EL (cell line): ENCODE results near the gene SIRT4.

ENCODE experiments used
- DNase-seq: peaks from one replicate; pipeline ENCODE4 v3.0.0-alpha.2; 2016

SIRT4 gene

DNA sequence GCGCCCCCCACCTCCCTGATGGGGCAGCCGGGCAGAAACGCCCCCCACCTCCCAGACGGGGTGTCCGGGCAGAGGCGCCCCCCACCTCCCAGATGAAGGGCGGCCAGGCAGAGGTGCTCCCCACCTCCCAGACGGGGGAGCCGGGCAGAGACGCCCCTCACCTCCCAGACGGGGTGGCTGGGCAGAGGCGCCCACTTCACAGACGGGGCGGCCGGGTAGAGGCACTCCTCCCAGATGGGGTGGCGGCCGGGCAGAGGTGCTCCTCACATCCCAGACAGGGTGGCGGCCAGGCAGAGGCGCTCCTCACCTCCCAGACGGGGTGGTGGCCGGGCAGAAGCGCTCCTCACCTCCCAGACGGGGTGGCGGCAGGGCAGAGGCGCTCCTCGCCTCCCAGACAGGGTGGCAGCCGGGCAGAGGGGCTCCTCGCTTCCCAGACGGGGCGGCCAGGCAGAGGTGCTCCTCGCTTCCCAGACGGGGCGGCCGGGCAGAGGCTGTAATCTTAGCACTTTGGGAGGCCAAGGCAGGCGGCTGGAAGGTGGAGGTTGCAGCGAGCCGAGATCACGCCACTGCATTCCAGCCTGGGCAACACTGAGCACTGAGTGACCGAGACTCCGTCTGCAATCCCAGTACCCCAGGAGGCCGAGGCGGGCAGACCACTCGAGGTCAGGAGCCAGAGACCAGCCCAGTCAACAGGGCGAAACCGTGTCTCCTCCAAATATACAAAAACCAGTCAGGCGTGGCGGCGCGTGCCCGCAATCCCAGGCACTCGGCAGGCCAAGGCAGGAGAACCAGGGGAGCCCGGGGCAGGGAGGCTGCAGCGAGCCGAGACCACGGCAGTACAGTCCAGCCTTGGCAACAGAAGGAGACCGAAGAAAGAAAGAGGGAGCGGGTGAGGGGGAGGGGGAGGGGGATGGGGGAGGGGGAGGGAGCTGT, 23.7 kb upstream of the SIRT4 start:
- DNase-seq: no peak

DNA sequence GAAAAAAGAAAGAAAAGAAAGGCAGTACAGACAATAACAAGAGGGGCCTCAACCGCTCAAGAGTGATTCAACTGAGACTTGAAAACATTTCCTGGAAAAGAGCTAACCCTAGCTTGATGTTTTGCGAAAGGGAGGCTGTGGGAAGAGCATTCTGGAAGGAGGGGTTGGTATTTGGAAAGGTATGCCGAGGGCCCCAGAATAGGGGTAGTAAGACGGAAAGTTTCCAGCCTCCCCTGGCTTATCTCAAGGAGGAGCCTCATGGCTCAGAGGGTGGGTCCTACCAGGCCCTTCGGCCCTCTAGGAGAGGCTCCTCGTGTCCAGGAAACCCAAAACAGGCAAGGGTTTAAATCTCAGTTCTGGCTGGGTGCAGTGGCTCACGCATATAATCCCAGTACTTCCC, 18.8 kb upstream of the SIRT4 start:
- DNase-seq: no peak

DNA sequence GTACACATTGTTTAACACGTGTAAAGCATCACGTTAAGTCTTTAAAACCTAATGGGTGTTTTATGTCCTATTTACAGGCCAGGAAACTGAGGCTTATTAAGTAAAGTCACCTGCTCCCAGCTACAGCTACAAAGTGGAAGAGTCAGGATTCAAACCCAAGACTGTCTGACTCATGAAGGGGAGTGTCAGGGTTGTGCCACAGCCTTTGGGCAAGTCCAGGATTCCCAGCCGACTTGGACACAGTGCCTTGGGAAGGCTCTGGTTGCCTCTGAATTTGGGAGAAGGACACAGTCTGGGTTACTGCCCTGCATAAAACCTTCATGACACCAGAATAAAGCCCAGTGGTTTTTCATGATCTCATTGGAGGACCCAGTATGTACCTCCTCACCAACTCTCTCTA, 17.7 kb upstream of the SIRT4 start:
- DNase-seq: no peak

DNA sequence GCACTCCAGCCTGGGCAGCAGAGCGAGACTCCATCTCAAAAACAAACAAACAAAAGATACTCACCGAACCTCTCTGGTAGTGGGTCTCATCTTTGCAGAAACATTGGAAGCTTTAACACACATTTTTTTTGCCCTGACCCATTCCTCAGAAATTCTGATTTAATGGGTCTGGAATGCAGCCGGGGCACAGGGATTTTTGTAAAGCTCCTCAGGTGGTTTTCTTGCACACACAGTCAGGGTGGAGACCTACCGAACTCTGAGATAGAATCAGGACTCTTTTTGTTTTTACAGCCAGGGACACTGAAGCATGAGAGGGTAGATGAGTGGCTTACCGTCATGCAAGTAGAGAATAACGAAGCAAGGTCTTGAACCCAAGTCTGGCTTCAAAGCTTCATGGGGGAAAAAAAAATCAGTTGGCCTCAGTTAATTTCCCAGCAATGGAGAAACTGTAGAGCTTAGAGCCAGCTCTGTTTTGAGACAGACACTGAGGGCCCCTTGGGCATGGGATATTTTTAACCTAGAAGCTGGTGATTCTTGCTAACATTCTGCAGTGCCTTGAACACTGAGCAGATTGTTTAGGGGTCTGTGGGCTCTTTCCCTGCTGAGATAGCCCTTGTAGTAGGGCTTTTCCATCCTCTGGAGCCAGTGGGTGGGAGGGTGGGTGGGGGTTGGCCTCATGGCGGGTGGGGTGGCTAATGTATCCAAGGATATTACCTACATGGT, 15.2 kb upstream of the SIRT4 start:
- peak; percentile 56 for DNase-seq

DNA sequence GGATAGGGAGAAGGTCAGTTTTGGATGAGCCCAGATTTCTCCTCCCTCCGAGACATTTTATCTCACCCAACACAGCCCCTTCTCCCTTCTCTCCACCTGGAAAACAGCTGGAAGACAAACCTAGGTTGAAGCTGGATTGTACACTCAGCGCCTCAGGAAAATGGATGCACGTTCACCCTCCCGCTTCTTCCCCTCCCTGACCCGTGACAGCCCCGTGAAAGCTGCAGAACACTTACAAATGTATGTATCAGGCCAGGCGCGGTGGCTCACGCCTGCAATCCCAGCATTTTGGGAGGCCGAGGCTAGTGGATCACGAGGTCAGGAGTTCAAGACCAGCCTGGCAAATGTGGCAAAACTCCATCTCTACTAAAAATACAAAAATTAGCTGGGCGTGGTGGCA, 14.6 kb upstream of the SIRT4 start:
- DNase-seq: no peak

DNA sequence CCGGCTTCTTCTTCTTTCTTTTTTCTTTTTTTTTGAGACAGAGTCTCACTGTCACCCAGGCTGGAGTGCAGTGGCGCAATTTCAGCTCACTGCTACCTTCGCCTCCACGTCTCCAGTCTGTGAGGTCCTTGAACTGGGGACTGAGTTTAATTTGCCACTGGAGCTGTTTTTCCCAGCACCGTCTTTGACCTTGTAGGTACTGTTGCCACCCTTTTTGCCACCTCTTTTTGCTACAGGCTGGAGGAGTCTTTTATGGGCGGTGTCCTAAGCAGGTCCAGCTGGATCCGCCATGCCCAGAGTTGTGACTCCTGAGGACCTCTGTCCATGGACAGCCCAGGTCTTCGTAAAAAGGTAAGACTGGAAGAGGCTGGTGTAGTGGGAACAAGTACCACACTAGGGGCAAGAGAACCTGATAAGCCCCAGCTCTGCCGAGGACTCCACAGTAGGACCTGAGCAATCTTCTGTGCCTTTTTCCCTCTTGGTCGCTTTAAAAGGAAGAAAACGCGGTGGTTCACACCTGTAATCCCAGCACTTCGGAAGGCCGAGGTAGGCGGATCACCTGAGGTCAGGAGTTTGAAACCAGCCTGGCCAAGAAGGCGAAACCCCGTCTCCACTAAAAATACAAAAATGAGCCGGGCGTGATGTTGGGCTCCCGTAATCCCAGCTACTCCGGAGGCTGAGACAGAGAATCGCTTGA, 11.4 kb upstream of the SIRT4 start:
- DNase-seq: no peak

DNA sequence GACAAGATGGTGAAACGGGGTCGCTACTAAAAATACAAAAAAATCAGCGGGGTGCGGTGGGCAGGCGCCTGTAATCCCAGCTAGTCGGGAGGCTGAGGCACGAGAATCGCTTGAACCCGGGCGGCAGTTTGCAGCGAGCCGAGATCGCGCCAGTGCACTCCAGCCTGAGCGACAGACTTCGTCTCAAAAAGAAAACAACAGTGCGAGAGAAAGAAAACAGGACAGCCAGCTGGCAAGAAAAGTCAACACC, 9.8 kb upstream of the SIRT4 start:
- no peak for DNase-seq

DNA sequence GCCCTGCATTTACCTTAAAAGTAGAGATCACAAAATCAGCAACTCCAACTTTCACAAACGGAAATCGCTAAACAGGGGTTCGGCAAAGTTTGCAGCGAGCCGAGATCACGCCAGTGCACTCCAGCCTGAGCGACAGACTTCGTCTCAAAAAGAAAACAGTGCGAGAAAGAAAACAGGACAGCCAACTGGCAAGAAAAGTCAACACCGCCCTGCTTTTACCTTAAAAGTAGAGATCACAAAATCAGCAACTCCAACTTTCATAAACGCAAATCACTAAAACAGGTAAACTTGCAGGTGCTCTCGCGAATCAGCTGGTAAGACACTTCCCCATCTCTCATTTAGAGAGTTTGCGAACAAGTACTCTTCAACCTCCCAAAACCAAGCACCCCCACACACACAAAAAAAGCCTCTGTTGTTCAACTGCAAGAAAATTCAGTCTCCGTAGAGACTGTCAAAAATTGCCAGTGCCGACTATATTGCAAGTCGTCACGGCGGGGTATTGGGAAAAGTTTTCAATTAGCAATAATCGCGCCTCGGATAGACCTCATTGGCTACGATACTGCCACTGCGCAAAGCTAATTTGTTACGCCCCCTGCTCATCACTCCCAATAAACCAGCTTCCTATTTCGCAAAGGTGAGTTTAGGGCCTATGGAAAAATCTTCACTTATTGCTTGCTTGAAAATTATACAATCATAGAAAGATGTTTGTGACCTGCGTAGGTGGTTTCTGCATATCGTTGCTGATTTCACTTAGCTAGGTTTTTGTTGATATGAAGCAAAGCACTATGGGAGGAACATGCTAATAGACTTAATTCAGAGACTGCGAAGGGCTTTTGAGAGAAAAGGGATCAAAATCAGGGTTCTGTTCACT, 9.2 kb upstream of the SIRT4 start, which contains the start of gene RNU4-1:
Gene RNU4-1 (minus strand): TSS at position 577 of the 871 bp plus-strand sequence.
- peak; percentile 99 for DNase-seq

DNA sequence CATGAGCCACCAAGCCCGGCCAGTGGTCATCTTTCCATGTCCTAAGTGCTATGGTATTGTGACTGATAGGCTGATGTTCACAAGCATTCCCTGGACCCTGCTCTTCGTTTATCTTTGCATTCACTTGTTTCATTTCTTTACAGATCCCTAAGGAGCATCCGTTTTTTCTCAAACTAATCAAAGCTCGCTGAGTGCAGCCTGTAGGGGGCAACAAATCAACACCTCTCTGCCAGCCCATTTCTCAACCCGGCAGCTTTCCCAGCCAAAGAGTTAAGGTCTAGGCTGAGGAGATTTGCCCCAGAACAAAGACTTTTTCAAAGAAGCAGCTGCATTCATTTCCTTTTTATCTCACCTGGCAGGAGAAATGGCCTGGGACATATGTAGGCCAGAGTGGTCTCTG, 12.1 kb downstream of the SIRT4 start:
- no peak for DNase-seq

DNA sequence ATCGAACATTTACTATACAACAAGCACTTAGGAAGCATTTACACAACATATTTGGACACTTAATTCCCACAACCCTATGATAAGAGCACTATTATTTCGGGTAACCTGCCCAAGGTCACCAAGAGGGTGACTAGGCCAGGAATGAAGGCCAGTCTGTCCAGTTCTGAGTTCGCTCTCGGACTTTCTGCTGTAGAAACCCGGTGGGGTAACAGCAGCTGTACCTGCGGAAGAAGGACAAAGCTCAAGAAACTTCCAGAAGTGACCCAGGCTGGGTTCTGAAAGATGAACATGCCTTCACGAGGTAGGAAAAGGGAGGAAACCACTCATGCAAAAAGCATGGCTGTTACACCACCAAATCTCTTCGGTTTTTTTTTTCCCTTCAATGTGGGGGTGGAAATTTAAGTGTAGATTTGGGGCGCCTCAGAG, 14.7 kb downstream of the SIRT4 start:
- DNase-seq: no peak

DNA sequence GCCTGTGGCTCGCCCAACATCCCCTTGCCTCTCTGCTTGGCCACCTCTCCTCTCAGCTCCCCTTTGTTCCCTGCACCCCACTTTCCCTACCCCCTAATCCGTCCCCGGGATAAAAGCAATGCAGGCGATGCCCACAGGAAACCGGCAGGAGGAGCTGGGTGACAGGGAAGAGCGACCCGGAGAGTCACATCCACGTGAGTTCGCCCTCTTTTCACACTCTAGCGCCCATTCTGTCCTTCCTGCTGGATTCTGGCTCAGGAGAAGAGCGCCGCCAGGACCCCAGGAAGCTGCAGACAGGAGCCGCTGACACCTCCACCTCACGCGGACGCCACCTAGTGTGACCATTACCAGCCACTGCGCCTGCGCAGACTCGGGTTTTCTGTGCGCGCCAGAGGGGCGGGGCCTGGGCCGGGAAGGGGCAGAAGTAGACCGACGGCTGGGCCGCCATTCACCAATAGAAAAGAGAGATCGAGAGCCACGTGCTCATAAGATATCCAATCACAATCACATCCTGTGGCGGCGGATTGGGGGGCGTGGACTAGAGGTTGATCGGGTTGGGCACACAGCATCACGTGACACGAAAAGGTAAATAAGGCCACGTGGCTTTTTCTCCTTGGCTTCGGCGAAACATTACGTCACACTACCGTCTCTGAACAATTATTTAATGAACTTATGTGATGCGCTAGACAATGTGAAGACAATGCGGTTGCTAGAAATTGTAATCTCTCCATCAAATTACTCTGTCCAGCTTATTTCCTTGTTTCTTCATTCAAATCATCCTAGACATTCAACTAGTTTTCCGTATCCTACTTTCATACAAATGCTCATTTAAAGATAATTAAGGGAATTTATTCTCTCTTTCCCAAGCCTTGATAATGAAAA, 15.3 kb downstream of the SIRT4 start:
- peak; percentile 100 for DNase-seq

DNA sequence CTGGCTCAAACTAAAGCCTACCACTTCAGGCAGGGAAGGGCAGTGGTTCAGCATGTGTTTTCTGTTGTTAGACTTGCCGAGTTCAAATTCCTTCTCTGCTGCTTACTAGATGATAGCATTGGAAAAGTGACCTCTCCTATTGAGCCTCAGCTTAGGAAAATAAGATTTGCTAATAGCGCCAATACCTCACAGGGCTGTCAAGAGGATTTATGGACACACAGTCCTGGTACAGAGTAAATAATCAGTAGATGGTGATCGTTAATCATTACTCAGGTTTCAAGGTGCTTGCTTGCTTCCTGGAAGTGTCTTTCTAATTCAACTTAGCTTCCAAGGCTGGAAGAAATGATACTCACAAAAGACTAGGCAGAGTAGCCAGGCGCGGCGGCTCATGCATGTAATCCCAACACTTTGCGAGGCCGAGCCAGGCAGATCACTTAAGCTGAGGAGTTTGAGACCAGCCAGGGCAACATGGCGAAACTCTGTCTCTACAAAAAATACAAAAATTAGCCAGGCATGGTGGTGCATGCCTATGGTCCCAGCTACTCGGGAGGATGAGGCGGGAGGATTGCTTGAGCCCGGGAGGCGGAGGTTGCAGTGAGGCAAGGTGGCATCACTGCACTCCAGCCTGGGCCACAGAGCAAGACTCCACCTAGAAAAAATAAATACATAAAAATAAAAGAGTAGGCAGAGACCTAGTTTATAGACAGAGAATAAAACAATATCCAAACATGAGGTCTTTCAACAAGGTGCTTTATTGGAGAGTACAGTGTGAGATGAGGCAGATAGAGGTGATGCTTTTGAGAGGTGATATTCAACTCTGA, 19.5 kb downstream of the SIRT4 start:
- DNase-seq: no peak

DNA sequence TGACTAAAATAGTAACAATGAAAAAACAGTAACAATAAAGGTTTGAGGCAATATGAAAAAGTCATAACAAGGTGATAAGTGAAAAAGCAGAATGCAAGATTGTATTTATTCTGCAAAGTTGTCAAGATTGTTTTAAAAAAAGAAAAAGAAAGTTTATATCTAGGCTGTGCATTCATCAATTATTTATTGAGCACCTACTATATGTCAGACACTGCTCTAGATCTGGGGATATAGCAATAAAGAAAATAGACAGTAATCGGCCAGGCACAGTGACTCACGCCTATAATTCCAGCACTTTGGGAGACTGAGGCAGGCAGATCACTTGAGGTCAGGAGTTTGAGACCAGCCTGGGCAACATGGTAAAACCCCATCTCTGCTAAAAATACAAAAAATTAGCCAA, 21.7 kb downstream of the SIRT4 start:
- no peak for DNase-seq

DNA sequence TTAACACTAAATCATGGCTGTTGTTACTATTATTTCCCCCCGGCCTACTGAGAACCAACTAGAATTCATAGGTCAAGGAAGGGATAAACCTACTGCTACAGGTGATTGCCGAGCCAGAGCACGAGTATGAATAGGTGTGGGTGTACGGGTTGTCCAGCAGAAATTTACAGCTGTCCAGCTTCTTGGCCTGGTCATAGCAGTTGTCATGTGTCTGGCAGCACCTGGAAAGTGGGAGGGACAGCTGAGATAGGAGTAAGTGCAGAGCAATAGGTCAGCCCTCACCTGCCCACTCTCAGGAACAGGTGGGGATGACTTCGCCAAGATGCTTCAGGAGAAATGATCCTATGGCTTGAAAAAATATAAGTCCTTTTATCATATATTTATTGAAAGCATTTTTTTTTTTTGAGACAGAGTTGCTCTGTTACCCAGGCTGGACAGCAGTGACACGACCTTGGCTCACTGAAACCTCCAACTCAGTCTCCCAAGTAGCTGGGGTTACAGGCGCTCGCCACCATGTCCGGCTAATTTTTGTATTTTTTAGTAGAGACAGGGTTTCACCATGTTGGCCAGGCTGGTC, 22.8 kb downstream of the SIRT4 start:
- no peak for DNase-seq

DNA sequence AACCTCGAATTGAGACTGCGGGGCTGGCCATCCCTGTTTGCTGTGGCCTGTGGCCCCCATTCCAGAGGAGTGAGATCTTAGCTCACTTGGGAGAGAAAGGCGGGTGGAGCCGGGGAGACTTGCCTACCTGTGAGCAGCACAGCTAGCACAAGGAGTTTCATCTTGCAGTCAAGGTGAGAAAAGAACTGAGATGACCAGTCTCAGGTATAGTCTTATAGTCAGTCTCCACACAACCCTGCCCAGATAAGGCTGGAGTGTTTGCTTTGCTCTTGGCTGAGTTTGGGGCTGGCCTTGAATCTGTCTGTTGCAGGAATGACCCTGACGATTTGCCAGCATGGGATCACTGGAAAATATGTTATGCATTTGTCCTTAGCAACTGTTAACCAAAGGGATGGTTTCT, 25.5 kb downstream of the SIRT4 start, which contains the start of gene PLA2G1B:
Gene PLA2G1B (minus strand): TSS at position 187 of the 400 bp plus-strand sequence. CDS start 26 bp downstream, at position 161.
- no peak for DNase-seq

DNA sequence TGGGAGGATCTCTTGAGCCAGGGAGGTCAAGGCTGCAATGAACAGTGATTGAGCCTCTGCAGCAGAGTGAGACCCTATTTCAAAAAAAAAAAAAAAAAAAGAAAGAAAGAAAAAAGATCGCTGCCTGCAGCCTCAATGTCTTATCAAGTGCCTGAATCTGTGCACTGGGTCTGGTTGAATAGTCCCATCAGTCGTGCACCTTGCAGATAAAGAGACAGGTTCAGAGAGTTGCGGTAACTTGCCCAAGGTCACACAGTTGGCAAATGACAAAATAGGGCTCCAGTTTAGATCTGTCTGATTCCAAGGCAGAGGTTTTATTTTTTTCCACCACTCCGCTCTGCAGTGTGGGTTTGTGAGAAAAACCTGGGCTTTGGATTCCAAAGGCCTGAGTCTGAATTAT, 26.1 kb downstream of the SIRT4 start:
- no peak for DNase-seq

DNA sequence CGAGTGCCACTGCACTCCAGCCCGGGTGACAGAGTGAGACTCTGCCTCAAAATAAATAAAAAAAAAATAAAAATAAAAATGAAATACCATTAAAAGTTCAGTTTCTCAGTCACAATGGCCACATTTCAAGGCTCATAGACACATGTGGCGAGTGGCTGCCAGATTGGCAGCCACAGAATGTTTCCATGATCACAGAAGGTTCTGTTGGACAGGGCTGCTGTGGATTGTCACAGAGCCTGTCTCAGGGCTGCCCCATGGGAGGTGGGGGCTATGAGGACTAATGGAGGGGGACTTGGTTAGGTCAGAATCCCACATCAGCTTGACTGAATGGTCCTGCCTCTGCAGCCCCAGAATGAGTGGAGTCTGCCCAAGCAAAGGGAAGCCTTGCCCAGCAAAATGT, 29.3 kb downstream of the SIRT4 start:
- DNase-seq: no peak

DNA sequence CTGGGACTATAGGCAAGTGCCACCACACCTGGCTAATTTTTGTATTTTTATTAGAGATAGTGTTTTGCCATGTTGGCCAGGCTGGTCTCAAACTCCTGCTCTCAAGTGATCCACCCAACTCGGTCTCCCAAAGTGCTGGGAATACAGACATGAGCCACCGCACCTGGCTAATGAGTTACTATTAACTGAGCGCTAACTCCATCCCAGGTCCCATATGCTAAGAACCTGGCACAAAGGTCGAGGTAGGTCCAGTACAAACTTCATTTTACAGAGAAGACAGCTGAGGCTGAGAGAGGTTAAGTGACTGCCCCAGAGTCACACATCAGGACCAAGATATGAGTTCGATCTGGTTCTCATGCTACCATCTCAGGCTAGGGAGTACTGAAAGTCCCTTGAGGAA, 29.9 kb downstream of the SIRT4 start:
- no peak for DNase-seq

DNA sequence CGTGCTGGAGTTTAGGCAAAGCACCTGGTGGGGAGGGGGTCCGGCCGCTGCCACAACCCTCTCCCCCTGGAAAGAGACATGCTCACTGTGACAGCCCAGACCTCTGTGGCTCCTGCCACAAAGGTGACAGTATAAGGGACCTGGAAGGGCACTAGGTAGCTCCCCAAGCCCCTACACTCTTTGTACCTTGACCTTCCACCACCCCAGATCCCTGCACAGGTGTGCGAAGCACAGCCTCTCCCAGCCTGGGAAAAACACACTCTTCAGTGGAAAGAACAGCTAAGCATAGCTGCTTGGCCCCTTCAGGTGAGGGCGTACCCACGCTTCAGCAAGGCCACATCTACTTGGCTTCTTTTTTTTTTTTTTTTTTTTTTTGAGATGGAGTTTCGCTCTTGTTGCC, 30.4 kb downstream of the SIRT4 start:
- DNase-seq: no peak

DNA sequence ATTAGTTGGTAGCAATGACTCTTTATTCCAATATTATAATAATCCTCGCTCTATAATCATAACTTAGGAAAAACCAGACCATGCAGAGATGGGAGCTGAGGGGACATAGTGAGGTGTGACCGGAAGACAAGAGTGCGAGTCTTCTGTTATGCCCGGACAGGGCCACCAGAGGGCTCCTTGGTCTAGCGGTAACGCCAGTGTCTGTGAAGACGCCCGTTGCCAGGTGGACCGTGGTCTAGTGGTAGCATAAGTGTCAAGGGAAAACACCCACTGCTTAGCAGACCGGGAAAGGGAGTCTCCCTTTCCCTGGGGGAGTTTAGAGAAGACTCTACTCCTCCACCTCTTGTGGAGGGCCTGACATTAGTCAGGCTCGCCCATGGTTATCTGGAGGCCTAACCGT, 33.3 kb downstream of the SIRT4 start:
- DNase-seq: peak; percentile 61
